Stromal cell of bone marrow (primary cell): ENCODE data around the gene CBX7.

Experiments
- DNase-seq: peaks from one replicate; pipeline ENCODE4 v3.0.0-alpha.2; 2012; ENCODE audit warnings: low read depth

The CBX7 gene

GRCh38 chr22:39147335-39148025 is 5.0 kb downstream of the CBX7 start:
- no peak for DNase-seq

GRCh38 chr22:39146256-39147101 is 6.0 kb downstream of the CBX7 start:
- no peak for DNase-seq

GRCh38 chr22:39144101-39144767 is 8.2 kb downstream of the CBX7 start:
- peak; percentile 25 for DNase-seq

- no peak for DNase-seq
Observed at GRCh38 chr22:39142088-39142680, 10.3 kb downstream of the CBX7 start.

- DNase-seq: no peak
Observed at GRCh38 chr22:39139933-39140332, 12.5 kb downstream of the CBX7 start.

- no peak for DNase-seq
Observed at GRCh38 chr22:39138357-39138997, 14.0 kb downstream of the CBX7 start.

- no peak for DNase-seq
Observed at GRCh38 chr22:39136317-39136716, 16.2 kb downstream of the CBX7 start.

GRCh38 chr22:39135092-39135896 is 17.2 kb downstream of the CBX7 start:
- DNase-seq: no peak

- DNase-seq: no peak
Observed at GRCh38 chr22:39134366-39135091, 18.0 kb downstream of the CBX7 start.

GRCh38 chr22:39133871-39134270 is 18.6 kb downstream of the CBX7 start:
- no peak for DNase-seq

GRCh38 chr22:39132871-39133524 is 19.5 kb downstream of the CBX7 start:
- DNase-seq: no peak

GRCh38 chr22:39132281-39132680 is 20.2 kb downstream of the CBX7 start:
- DNase-seq: no peak

- DNase-seq: no peak
Observed at GRCh38 chr22:39130892-39131855, 21.3 kb downstream of the CBX7 start.

GRCh38 chr22:39130152-39130704 is 22.3 kb downstream of the CBX7 start:
- DNase-seq: no peak

- no peak for DNase-seq
Observed at GRCh38 chr22:39129746-39130145, 22.7 kb downstream of the CBX7 start.

GRCh38 chr22:39129081-39129480 is 23.4 kb downstream of the CBX7 start:
- no peak for DNase-seq

GRCh38 chr22:39128508-39128907 is 24.0 kb downstream of the CBX7 start:
- DNase-seq: no peak

- no peak for DNase-seq
Observed at GRCh38 chr22:39125622-39126021, 26.9 kb downstream of the CBX7 start.
